BLaER1 treated with 17β-estradiol and CSF1 and Interleukin-3, amounts not matched to agents 10 nM and 100 nM (cell line): ENCODE measurements around the gene DPP6.
"Not testable (repeated sequence)": the region's sequence is repeated elsewhere in the genome, so short reads cannot be mapped to it uniquely, and the experiment has no call there.

Source experiments
- H3K27ac ChIP-seq, 11 experiments: shearing (Covaris generic); formaldehyde crosslinking; 2 replicates each; pipeline ENCODE4 v1.8.1; 2022
- H3K27me3 ChIP-seq, 11 experiments: shearing (Covaris generic); formaldehyde crosslinking; 2 replicates each; pipeline ENCODE4 v1.8.1; 2022
- H3K36me3 ChIP-seq, 11 experiments: shearing (Covaris generic); formaldehyde crosslinking; 2 replicates each; pipeline ENCODE4 v1.8.1; 2022
- H3K4me1 ChIP-seq, 10 experiments: shearing (Covaris generic); formaldehyde crosslinking; 2 replicates each; pipeline ENCODE4 v1.8.1; 2022
- H3K4me2 ChIP-seq, 11 experiments: shearing (Covaris generic); formaldehyde crosslinking; 2 replicates each; pipeline ENCODE4 v1.8.1; 2022
- H3K4me3 ChIP-seq, 10 experiments: shearing (Covaris generic); formaldehyde crosslinking; 2 replicates each; pipeline ENCODE4 v1.8.1; 2022
- H3K9ac ChIP-seq, 11 experiments: shearing (Covaris generic); formaldehyde crosslinking; 2 replicates each; pipeline ENCODE4 v1.8.1; 2022
- H3K9me3 ChIP-seq, 11 experiments: shearing (Covaris generic); formaldehyde crosslinking; replicated peaks in 1 of 11; 2 replicates each; pipeline ENCODE4 v1.8.1; 2022
- H4K20me1 ChIP-seq, 11 experiments: shearing (Covaris generic); formaldehyde crosslinking; 2 replicates each; pipeline ENCODE4 v1.8.1; 2022
- Cebpa-rat ChIP-seq, 11 experiments: shearing (Covaris generic); IDR thresholded peaks; 2 replicates each; pipeline ENCODE4 v1.8.1; 2022

The DPP6 gene

GRCh38 chr7:154674191-154674590 lies 622.0 kb downstream of the DPP6 start:
- Histone ChIP-seq H3K36me3 (no peaks in the 10 kb centered on the region), H3K27me3 (no peaks in the 10 kb centered on the region), H3K4me1 (no peaks in the 10 kb centered on the region)

DNA sequence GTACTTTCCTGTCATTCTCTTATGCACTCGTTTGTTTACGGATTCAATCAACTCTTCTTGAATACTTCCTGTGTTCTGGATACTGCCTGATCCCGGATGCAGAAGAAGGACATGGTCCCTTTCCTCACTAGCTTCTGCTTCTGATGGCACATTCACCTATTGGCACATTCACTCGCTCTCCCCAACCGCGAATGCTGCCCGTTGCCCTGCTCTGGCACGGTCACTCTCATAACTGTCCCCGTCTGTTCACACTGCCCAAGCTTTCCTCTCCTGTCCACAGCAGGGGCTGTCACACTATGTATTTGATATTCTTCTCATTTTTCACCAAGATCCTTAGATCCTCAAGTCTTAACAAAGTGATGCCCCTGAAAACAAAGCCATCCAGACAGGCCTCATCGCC lies 623.4 kb downstream of the DPP6 start:
- Histone ChIP-seq H3K4me1 (no peaks in the 10 kb centered on the region), H3K36me3 (no peaks in the 10 kb centered on the region), H3K9ac (no peak overlapping the region), H3K4me2 (no peak overlapping the region), H4K20me1 (no peaks in the 10 kb centered on the region; a peak in 1 of 22 replicates), H3K9me3 (peaks cover 0 to 11% (median 9%) of the 10 kb centered on the region in 11 experiments; a peak in 11 of 22 replicates), H3K4me3 (no peak overlapping the region), H3K27me3 (no peaks in the 10 kb centered on the region), H3K27ac (no peak overlapping the region)
- TF ChIP-seq Cebpa-rat (IDR thresholded peaks at IDR 0.05): no peak

More at GRCh38 chr7:154674191-154674590, 622.0 kb downstream of the DPP6 start:
- Histone ChIP-seq H3K4me3 (no peak overlapping the region), H3K9me3 (peaks cover 0 to 11% (median 9%) of the 10 kb centered on the region in 11 experiments; a peak in 11 of 22 replicates), H3K4me2 (no peak overlapping the region), H4K20me1 (no peaks in the 10 kb centered on the region; a peak in 1 of 22 replicates), H3K9ac (no peak overlapping the region), H3K27ac (no peak overlapping the region)
- TF ChIP-seq Cebpa-rat (IDR thresholded peaks at IDR 0.05): no peak

DNA sequence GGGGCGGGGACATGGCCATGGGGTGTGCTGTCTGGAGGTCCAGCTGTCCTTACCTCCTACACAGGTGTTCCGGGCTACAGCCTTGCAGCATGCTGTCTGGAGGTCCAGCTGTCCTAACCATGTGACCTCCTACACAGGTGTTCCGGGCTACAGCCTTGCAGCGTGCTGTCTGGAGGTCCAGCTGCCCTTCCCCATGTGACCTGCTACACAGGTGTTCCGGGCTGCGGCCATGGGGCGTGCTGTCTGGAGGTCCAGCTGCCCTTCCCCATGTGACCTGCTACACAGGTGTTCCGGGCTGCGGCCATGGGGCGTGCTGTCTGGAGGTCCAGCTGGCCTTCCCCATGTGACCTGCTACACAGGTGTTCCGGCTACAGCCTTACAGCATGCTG lies 623.8 kb downstream of the DPP6 start:
- not testable (repeated sequence) for H3K4me1 ChIP-seq, H3K4me2 ChIP-seq
- H3K9me3 ChIP-seq: peaks cover 0 to 11% (median 9%) of the 10 kb centered on the region in 11 experiments; a peak in 11 of 22 replicates

DNA sequence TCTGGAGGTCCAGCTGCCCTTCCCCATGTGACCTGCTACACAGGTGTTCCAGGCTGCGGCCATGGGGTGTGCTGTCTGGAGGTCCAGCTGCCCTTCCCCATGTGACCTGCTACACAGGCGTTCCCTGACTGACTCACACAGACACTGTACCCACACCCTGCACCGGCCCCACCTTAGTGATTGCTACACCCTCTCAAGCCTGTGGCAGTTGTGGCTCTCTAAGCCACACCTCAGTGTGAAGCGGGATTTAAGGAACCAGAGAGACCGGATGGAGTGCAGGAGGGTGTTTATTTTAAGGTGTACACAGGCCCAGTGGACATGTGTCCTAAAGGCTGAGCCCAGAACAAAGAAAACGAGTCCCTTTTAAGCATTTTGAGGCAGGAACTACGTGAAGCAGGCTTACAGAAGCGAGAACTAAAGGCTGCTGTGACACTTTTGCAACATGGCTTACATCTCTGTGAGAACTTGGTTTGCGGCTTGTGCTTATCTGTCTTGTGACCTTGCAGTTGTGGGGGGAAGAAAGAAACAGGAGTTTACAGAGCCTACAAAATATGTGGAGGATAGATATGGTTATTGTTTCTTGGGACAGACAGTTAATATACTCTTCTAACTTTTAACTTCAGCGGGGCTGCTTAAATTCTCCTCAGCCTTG lies 624.4 kb downstream of the DPP6 start:
- H3K27ac ChIP-seq: no peak overlapping the region
- H3K4me2 ChIP-seq: no peak overlapping the region

More for the DNA sequence above, 623.8 kb downstream of the DPP6 start:
- not testable (repeated sequence) for H3K36me3 ChIP-seq, H3K27ac ChIP-seq, H3K9ac ChIP-seq, H3K4me3 ChIP-seq, H4K20me1 ChIP-seq, H3K27me3 ChIP-seq

DNA sequence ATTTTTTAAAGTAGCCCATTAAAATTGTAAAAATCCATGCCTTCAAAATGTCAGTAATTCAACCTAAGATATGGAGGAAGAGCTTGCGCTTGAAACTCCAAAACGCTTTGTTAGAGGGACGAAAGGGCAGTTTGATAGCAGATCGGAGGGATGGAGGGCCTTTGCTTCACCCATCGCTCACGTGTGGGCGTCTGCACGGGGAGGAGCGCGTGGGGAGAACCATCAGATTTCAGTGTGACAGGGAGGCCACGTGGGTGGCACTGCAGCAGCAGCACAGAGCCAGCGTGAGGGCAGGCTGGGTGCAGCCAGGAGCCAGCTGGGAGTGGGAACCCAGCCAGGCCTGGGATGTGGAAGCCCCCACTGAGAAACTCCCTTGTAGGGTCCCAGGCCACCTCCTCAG lies 625.3 kb downstream of the DPP6 start:
- peaks cover 0 to 11% (median 9%) of the 10 kb centered on the region in 11 experiments; a peak in 11 of 22 replicates for H3K9me3 ChIP-seq
- H3K9ac ChIP-seq: no peak overlapping the region
- no peaks in the 10 kb centered on the region; a peak in 1 of 22 replicates for H4K20me1 ChIP-seq
- no peaks in the 10 kb centered on the region for H3K27me3 ChIP-seq
- H3K4me1 ChIP-seq: no peaks in the 10 kb centered on the region
- H3K4me3 ChIP-seq: no peak overlapping the region
- H3K27ac ChIP-seq: no peak overlapping the region
- no peak overlapping the region for H3K4me2 ChIP-seq
- TF ChIP-seq Cebpa-rat (IDR thresholded peaks at IDR 0.05): no peak
- H3K36me3 ChIP-seq: no peaks in the 10 kb centered on the region

More for the DNA sequence above, 624.4 kb downstream of the DPP6 start:
- no peaks in the 10 kb centered on the region for H3K36me3 ChIP-seq
- no peaks in the 10 kb centered on the region; a peak in 1 of 22 replicates for H4K20me1 ChIP-seq
- H3K9ac ChIP-seq: no peak overlapping the region
- TF ChIP-seq Cebpa-rat (IDR thresholded peaks at IDR 0.05): no peak
- peaks cover 0 to 11% (median 9%) of the 10 kb centered on the region in 11 experiments; a peak in 11 of 22 replicates for H3K9me3 ChIP-seq
- no peak overlapping the region for H3K4me3 ChIP-seq
- no peaks in the 10 kb centered on the region for H3K4me1 ChIP-seq
- no peaks in the 10 kb centered on the region for H3K27me3 ChIP-seq

DNA sequence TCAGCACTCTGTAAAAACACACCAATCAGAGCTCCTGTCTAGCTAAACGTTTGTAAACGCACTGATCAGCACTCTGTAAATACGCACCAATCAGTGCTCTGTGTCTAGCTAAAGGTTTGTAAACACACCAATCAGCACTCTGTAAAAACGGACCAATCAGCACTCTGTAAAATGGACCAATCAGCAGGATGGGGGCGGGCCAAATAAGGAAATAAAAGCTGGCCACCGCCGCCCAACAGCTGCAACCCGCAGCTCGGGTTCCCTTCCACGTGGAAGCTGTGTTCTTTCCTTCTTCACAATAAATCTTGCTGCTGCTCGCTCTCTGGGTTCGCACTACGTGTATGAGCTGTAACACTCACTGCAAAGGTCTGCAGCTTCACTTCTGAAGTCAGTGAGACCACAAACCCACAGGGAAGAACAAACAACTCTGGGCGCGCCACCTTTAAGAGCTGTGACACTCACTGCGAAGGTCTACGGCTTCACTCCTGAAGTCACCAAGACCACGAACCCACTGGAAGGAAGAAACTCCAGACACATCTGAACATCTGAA lies 625.9 kb downstream of the DPP6 start:
- H3K4me1 ChIP-seq, H3K4me2 ChIP-seq, H3K27me3 ChIP-seq, H3K4me3 ChIP-seq, H4K20me1 ChIP-seq, H3K27ac ChIP-seq, H3K36me3 ChIP-seq, H3K9ac ChIP-seq: not testable (repeated sequence)
- H3K9me3 ChIP-seq: peaks cover 0 to 11% (median 9%) of the 10 kb centered on the region in 11 experiments; a peak in 11 of 22 replicates

GRCh38 chr7:154679379-154680053 lies 627.3 kb downstream of the DPP6 start:
- H3K36me3 ChIP-seq: no peaks in the 10 kb centered on the region
- H3K27me3 ChIP-seq: no peaks in the 10 kb centered on the region
- H3K27ac ChIP-seq: no peak overlapping the region
- no peak for TF ChIP-seq Cebpa-rat (IDR thresholded peaks at IDR 0.05)
- no peaks in the 10 kb centered on the region for H3K4me1 ChIP-seq
- no peak overlapping the region for H3K9ac ChIP-seq
- peaks cover 0 to 11% (median 9%) of the 10 kb centered on the region in 11 experiments; a peak in 11 of 22 replicates for H3K9me3 ChIP-seq
- no peak overlapping the region for H3K4me3 ChIP-seq
- H4K20me1 ChIP-seq: no peaks in the 10 kb centered on the region
- no peak overlapping the region for H3K4me2 ChIP-seq

- H3K4me1 ChIP-seq: no peaks in the 10 kb centered on the region
- H3K27ac ChIP-seq: no peak overlapping the region
- H3K4me2 ChIP-seq: no peak overlapping the region
- no peak overlapping the region for H3K4me3 ChIP-seq
- no peaks in the 10 kb centered on the region for H3K27me3 ChIP-seq
- H4K20me1 ChIP-seq: no peaks in the 10 kb centered on the region
- H3K9me3 ChIP-seq: peaks cover 0 to 11% (median 9%) of the 10 kb centered on the region in 11 experiments; a peak in 11 of 22 replicates
- no peaks in the 10 kb centered on the region for H3K36me3 ChIP-seq
- no peak overlapping the region for H3K9ac ChIP-seq
- TF ChIP-seq Cebpa-rat (IDR thresholded peaks at IDR 0.05): no peak
Observed at GRCh38 chr7:154680894-154681659, 628.9 kb downstream of the DPP6 start.

- no peaks in the 10 kb centered on the region for H4K20me1 ChIP-seq
- H3K27me3 ChIP-seq: no peaks in the 10 kb centered on the region
- H3K4me2 ChIP-seq: no peak overlapping the region
- H3K27ac ChIP-seq: no peak overlapping the region
- no peaks in the 10 kb centered on the region for H3K36me3 ChIP-seq
- H3K4me1 ChIP-seq: no peaks in the 10 kb centered on the region
- no peak overlapping the region for H3K4me3 ChIP-seq
- TF ChIP-seq Cebpa-rat (IDR thresholded peaks at IDR 0.05): no peak
- H3K9ac ChIP-seq: no peak overlapping the region
- H3K9me3 ChIP-seq: peaks cover 0 to 11% (median 9%) of the 10 kb centered on the region in 11 experiments; a peak in 11 of 22 replicates
Observed at GRCh38 chr7:154682003-154682402, 629.8 kb downstream of the DPP6 start.
